ENCODE results near the gene TLE1.

Gene TLE1

DNA sequence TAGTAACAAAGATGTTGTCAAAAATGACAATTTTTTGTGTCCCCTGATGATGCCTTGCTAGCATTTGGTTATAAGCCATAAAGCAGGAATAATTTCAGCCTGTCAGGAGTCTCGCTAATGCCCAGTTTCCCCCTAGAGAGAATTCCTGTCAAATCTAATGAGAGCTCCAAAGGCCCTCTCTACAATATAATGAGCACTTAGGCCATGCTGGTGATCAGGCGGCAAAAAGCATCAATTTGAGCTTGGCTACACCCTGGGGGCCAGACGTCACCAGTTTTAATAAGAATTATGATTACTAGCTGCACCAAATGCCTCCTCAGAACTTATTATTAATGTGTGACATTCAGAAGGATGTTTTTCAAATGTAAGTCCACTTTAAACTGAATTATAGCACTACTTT, 6.1 kb downstream of the TLE1 start:
- no peak overlapping the region for H3K4me2 ChIP-seq (ENCODE audit: low read length, poor library complexity, severe bottlenecking)
- no peak overlapping the region for H3K23ac ChIP-seq (ENCODE audit: low read length in 2 of 2)
- no peak overlapping the region for H2BK120ac ChIP-seq (ENCODE audit: low read depth, low read length)
- H3K27ac ChIP-seq (ENCODE audit: low read length, poor library complexity, severe bottlenecking): no peak overlapping the region
- DNase-seq: no peak
- 97% methylated on average over 2 of the region's 3 CpGs for WGBS
- H2BK12ac ChIP-seq (ENCODE audit: low read length in 2 of 2): no peak overlapping the region
- H3K27me3 ChIP-seq (ENCODE audit: control insufficient read depth in 1 of 2, insufficient read depth in 1 of 2, low read length in 2 of 2): no peaks in the 10 kb centered on the region
- peaks cover 1% of the 10 kb centered on the region for H3K4me1 ChIP-seq (ENCODE audit: control insufficient read depth, insufficient read depth, low read depth, low read length)
- no peak overlapping the region for H2BK5ac ChIP-seq (ENCODE audit: low read depth, low read length, poor library complexity, severe bottlenecking)
- H3K9ac ChIP-seq (ENCODE audit: low read length): no peak overlapping the region
- H4K8ac ChIP-seq (ENCODE audit: low read length): no peak overlapping the region
- H3K14ac ChIP-seq (ENCODE audit: low read length in 2 of 2): no peak overlapping the region
- H3K9me3 ChIP-seq (ENCODE audit: control insufficient read depth, low read length): no peaks in the 10 kb centered on the region
- H3K79me1 ChIP-seq (replicated peaks; ENCODE audit: low read length, poor library complexity, severe bottlenecking): peaks cover 21% of the 10 kb centered on the region
- H3K4me3 ChIP-seq (ENCODE audit: insufficient read depth in 1 of 2, low read depth in 1 of 2, low read length in 2 of 2): no peak overlapping the region
- H3K36me3 ChIP-seq (ENCODE audit: control insufficient read depth in 1 of 2, insufficient read depth in 2 of 2, low read depth in 1 of 2, low read length in 2 of 2): peaks cover 13 to 58% of the 10 kb centered on the region in 2 experiments
- no peak overlapping the region for H4K91ac ChIP-seq (ENCODE audit: low read length)
- H2BK15ac ChIP-seq (ENCODE audit: low read depth, poor library complexity, severe bottlenecking): no peak overlapping the region
- no peak overlapping the region for H3K4ac ChIP-seq (ENCODE audit: low read depth in 1 of 2, low read length in 2 of 2)
- no peak overlapping the region for H2AK5ac ChIP-seq (ENCODE audit: low read length, severe bottlenecking)
- no peak overlapping the region for H2AFZ ChIP-seq (ENCODE audit: low read depth, low read length)
- H3K18ac ChIP-seq (ENCODE audit: low read depth in 1 of 2, low read length in 2 of 2): no peak overlapping the region

DNA sequence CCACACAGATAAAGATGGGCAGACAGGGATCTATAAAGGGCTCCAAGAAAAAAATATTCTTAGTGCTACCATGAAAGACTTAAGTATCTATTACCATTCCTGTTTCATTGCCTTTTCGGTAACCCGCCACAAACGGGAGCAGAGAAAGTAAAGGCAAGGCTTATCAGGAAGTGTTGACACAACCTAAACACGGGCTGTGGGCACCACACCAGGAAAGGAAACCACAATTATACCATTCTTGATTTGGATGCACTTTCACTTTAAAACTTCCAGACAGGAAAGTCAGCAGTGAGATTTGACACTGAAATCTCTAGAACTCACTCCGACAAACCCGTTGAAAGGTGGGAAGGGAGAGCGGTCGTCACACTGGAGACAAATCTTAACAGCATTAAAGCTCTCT, 6.5 kb downstream of the TLE1 start:
- no peaks in the 10 kb centered on the region for H3K9me3 ChIP-seq (ENCODE audit: control insufficient read depth, low read length)
- no peak overlapping the region for H3K27ac ChIP-seq (ENCODE audit: low read length, poor library complexity, severe bottlenecking)
- no peak overlapping the region for H2AK5ac ChIP-seq (ENCODE audit: low read length, severe bottlenecking)
- H2BK15ac ChIP-seq (ENCODE audit: low read depth, poor library complexity, severe bottlenecking): no peak overlapping the region
- H2BK5ac ChIP-seq (ENCODE audit: low read depth, low read length, poor library complexity, severe bottlenecking): no peak overlapping the region
- H2AFZ ChIP-seq (ENCODE audit: low read depth, low read length): no peak overlapping the region
- H3K27me3 ChIP-seq (ENCODE audit: control insufficient read depth in 1 of 2, insufficient read depth in 1 of 2, low read length in 2 of 2): no peaks in the 10 kb centered on the region
- H3K23ac ChIP-seq (ENCODE audit: low read length in 2 of 2): no peak overlapping the region
- H3K4me1 ChIP-seq (ENCODE audit: control insufficient read depth, insufficient read depth, low read depth, low read length): peaks cover 1% of the 10 kb centered on the region
- H3K14ac ChIP-seq (ENCODE audit: low read length in 2 of 2): no peak overlapping the region
- H3K4me3 ChIP-seq (ENCODE audit: insufficient read depth in 1 of 2, low read depth in 1 of 2, low read length in 2 of 2): no peak overlapping the region
- peak overlapping the region in 1 of 2 experiments; percentile 54 for H3K18ac ChIP-seq (ENCODE audit: low read depth in 1 of 2, low read length in 2 of 2)
- no peak overlapping the region for H3K4ac ChIP-seq (ENCODE audit: low read depth in 1 of 2, low read length in 2 of 2)
- H3K4me2 ChIP-seq (ENCODE audit: low read length, poor library complexity, severe bottlenecking): peak overlapping the region; percentile 44
- WGBS: 70% methylated on average over 7 of the region's 8 CpGs
- peak; percentile 26 for DNase-seq
- peaks cover 13 to 58% of the 10 kb centered on the region in 2 experiments for H3K36me3 ChIP-seq (ENCODE audit: control insufficient read depth in 1 of 2, insufficient read depth in 2 of 2, low read depth in 1 of 2, low read length in 2 of 2)
- peaks cover 21% of the 10 kb centered on the region for H3K79me1 ChIP-seq (replicated peaks; ENCODE audit: low read length, poor library complexity, severe bottlenecking)
- H4K91ac ChIP-seq (ENCODE audit: low read length): no peak overlapping the region
- H2BK120ac ChIP-seq (ENCODE audit: low read depth, low read length): no peak overlapping the region
- no peak overlapping the region for H2BK12ac ChIP-seq (ENCODE audit: low read length in 2 of 2)
- no peak overlapping the region for H3K9ac ChIP-seq (ENCODE audit: low read length)
- H4K8ac ChIP-seq (ENCODE audit: low read length): no peak overlapping the region

DNA sequence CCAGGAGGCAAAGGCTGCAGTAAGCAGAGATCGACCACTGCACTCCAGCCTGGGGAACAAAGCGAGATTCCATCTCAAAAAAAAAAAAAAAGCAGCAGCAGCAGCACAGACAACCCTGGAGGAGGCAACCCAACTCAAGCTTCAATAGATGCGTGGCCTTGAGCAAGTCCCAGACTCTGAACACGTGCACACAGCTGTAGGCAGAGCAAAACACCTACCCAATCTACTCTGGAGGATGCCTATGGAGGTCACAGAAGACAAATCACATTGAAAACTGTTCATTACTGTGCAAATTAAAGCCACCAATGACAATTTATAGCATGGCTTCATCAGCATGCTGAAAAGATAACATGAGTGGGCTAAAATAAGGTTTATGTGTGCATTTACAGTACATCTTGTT, 7.2 kb downstream of the TLE1 start:
- no peak overlapping the region for H3K4ac ChIP-seq (ENCODE audit: low read depth in 1 of 2, low read length in 2 of 2)
- no peak overlapping the region for H4K91ac ChIP-seq (ENCODE audit: low read length)
- H4K8ac ChIP-seq (ENCODE audit: low read length): no peak overlapping the region
- H3K27ac ChIP-seq (ENCODE audit: low read length, poor library complexity, severe bottlenecking): no peak overlapping the region
- H3K79me1 ChIP-seq (replicated peaks; ENCODE audit: low read length, poor library complexity, severe bottlenecking): peaks cover 21% of the 10 kb centered on the region
- no peak overlapping the region for H2BK12ac ChIP-seq (ENCODE audit: low read length in 2 of 2)
- H2BK5ac ChIP-seq (ENCODE audit: low read depth, low read length, poor library complexity, severe bottlenecking): no peak overlapping the region
- no peak for DNase-seq
- H3K14ac ChIP-seq (ENCODE audit: low read length in 2 of 2): no peak overlapping the region
- H3K4me2 ChIP-seq (ENCODE audit: low read length, poor library complexity, severe bottlenecking): no peak overlapping the region
- H2AFZ ChIP-seq (ENCODE audit: low read depth, low read length): no peak overlapping the region
- 99% methylated on average over 4 of the region's 4 CpGs for WGBS
- no peak overlapping the region for H3K23ac ChIP-seq (ENCODE audit: low read length in 2 of 2)
- no peak overlapping the region for H2BK120ac ChIP-seq (ENCODE audit: low read depth, low read length)
- no peak overlapping the region for H2BK15ac ChIP-seq (ENCODE audit: low read depth, poor library complexity, severe bottlenecking)
- H3K36me3 ChIP-seq (ENCODE audit: control insufficient read depth in 1 of 2, insufficient read depth in 2 of 2, low read depth in 1 of 2, low read length in 2 of 2): peaks cover 13 to 58% of the 10 kb centered on the region in 2 experiments
- H3K9ac ChIP-seq (ENCODE audit: low read length): no peak overlapping the region
- no peaks in the 10 kb centered on the region for H3K27me3 ChIP-seq (ENCODE audit: control insufficient read depth in 1 of 2, insufficient read depth in 1 of 2, low read length in 2 of 2)
- H2AK5ac ChIP-seq (ENCODE audit: low read length, severe bottlenecking): no peak overlapping the region
- H3K9me3 ChIP-seq (ENCODE audit: control insufficient read depth, low read length): no peaks in the 10 kb centered on the region
- H3K18ac ChIP-seq (ENCODE audit: low read depth in 1 of 2, low read length in 2 of 2): no peak overlapping the region
- H3K4me3 ChIP-seq (ENCODE audit: insufficient read depth in 1 of 2, low read depth in 1 of 2, low read length in 2 of 2): no peak overlapping the region
- H3K4me1 ChIP-seq (ENCODE audit: control insufficient read depth, insufficient read depth, low read depth, low read length): peaks cover 1% of the 10 kb centered on the region

DNA sequence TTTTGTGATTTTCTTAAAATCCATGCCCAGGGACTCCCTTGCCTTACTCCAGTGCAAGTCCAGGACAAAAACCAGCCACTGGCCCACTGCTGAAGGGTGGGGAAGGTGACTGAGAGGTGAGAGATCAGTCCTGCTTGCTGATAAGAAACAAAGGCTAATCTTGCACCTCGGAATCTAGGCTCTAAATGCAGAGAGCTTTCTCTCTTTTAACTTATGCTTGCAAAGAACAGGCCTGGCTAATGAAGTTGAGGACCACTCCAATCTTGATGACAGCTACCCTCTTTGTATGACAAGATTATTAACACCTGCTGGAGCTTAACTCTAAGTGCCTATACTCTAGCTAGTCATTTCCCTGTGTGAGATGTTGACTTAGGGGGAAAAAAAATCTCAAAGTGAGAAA, 8.8 kb downstream of the TLE1 start:
- Histone ChIP-seq H3K27ac (ENCODE audit: low read length, poor library complexity, severe bottlenecking) (no peak overlapping the region), H2AFZ (ENCODE audit: low read depth, low read length) (no peak overlapping the region), H2BK120ac (ENCODE audit: low read depth, low read length) (no peak overlapping the region), H2AK5ac (ENCODE audit: low read length, severe bottlenecking) (no peak overlapping the region), H3K18ac (ENCODE audit: low read depth in 1 of 2, low read length in 2 of 2) (no peak overlapping the region), H2BK5ac (ENCODE audit: low read depth, low read length, poor library complexity, severe bottlenecking) (no peak overlapping the region), H3K27me3 (ENCODE audit: control insufficient read depth in 1 of 2, insufficient read depth in 1 of 2, low read length in 2 of 2) (no peaks in the 10 kb centered on the region), H3K14ac (ENCODE audit: low read length in 2 of 2) (no peak overlapping the region), H2BK15ac (ENCODE audit: low read depth, poor library complexity, severe bottlenecking) (no peak overlapping the region), H4K8ac (ENCODE audit: low read length) (no peak overlapping the region), H3K23ac (ENCODE audit: low read length in 2 of 2) (no peak overlapping the region), H3K36me3 (ENCODE audit: control insufficient read depth in 1 of 2, insufficient read depth in 2 of 2, low read depth in 1 of 2, low read length in 2 of 2) (peaks cover 19 to 66% of the 10 kb centered on the region in 2 experiments), H3K9ac (ENCODE audit: low read length) (no peak overlapping the region), H2BK12ac (ENCODE audit: low read length in 2 of 2) (no peak overlapping the region), H3K4me3 (ENCODE audit: insufficient read depth in 1 of 2, low read depth in 1 of 2, low read length in 2 of 2) (no peak overlapping the region), H4K91ac (ENCODE audit: low read length) (no peak overlapping the region), H3K9me3 (ENCODE audit: control insufficient read depth, low read length) (no peaks in the 10 kb centered on the region), H3K79me1 (replicated peaks; ENCODE audit: low read length, poor library complexity, severe bottlenecking) (peaks cover 32% of the 10 kb centered on the region), H3K4me1 (ENCODE audit: control insufficient read depth, insufficient read depth, low read depth, low read length) (peaks cover 1% of the 10 kb centered on the region), H3K4ac (ENCODE audit: low read depth in 1 of 2, low read length in 2 of 2) (no peak overlapping the region), H3K4me2 (ENCODE audit: low read length, poor library complexity, severe bottlenecking) (no peak overlapping the region)
- 83% methylated on average over 1 of the region's 1 CpG for WGBS
- DNase-seq: no peak

All from mesenchymal stem cell (in vitro differentiated cells and primary cell).